AG09319 (cell line): ENCODE measurements around the gene MDFI.

Source experiments
- DNase-seq: peaks from one replicate; pipeline ENCODE4 v3.0.0-alpha.2; 2010; ENCODE audit warnings: low read depth; ENCODE audit errors: extremely low read depth
- TF ChIP-seq, protein P1 (sequence below): IDR thresholded peaks from 2 replicates; pipeline ENCODE4 v1.5.1; 2011; ENCODE audit warnings: low read depth, mild to moderate bottlenecking, inconsistent platforms, low read length, moderate library complexity

The MDFI gene

DNA sequence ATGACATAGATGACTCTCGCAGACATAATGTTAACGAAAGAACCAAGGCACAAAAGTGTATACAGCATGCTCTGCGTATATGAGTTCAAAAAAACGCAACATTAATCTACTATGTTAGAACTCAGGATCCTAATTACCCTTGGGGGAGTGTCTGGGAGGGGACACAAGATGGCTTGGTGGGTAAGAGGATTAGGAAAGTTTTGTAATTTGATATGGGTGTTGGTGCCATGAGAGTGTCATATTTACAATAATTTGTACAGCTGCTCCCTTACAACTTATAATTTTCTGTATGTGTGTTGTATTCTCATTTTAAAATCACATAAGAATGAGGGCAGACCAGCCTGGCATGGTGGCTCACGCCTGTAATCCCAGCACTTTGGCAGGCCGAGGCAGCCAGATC is 58.5 kb downstream of the MDFI start:
- TF ChIP-seq, protein P1, sequence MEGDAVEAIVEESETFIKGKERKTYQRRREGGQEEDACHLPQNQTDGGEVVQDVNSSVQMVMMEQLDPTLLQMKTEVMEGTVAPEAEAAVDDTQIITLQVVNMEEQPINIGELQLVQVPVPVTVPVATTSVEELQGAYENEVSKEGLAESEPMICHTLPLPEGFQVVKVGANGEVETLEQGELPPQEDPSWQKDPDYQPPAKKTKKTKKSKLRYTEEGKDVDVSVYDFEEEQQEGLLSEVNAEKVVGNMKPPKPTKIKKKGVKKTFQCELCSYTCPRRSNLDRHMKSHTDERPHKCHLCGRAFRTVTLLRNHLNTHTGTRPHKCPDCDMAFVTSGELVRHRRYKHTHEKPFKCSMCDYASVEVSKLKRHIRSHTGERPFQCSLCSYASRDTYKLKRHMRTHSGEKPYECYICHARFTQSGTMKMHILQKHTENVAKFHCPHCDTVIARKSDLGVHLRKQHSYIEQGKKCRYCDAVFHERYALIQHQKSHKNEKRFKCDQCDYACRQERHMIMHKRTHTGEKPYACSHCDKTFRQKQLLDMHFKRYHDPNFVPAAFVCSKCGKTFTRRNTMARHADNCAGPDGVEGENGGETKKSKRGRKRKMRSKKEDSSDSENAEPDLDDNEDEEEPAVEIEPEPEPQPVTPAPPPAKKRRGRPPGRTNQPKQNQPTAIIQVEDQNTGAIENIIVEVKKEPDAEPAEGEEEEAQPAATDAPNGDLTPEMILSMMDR: no peak
- DNase-seq: no peak

DNA sequence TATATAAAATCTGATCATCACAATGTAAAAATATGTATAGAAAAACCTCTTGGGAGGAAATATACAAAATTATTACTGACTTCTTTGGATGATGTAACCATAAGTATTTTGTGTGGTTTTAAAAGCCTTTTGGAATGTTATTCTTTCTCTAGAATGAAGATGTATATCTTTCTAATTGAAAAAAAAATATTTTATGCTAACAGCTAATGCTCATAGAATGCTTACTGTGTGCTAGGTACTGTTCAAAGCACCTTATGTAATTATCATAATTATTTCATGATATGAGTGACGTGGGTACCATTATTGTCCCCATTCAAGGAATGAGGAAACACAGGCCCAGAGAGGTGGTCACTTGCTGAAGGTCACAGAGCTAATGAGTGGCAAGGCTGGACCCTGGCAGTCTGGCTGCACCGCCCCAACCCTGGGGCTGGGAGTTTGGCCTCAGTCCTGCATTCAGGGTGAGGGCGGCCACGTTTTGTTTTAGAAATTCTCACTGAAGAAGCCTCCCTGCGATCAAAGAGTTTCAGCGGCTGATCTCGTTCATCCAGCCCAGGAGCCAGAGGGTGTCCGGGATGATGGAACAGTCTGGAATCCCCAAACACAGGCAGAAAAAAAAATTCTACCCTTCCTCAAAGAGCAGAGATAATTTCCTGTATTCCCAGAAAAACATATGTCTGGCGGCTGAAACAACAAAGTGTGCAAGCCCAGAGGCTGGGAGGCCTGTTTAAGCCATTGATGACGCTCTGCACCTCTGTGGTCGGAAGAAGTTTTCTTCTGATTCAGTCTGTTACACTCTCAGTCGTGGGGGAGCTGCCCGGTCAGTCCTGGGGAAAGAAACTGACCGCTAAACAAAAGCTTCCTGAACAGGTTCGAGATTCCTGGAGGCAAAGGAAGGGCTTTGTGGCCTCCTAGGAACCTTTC is 59.9 kb downstream of the MDFI start:
- TF ChIP-seq, protein P1: no peak

DNA sequence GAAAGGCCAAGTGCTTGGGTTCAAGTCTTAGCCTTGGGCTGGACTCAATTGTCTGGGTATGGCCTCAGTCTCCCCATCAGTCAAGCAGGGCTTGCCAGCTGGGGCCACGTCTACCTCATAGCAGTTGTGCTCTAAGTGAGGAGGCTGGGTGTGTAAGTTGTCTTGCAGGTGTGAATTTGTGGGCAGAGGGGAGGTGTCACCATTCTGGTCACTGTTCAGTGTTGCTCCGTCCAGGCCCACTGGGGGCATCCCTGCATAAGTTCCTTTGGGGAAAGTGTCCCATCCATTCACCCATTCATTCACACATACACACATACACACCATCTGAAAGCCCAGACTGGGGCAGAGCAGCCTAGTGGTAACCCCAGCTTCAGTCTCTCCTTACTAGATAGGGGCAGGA is 60.8 kb downstream of the MDFI start:
- TF ChIP-seq, protein P1: no peak
- no peak for DNase-seq

More for the DNA sequence above, 59.9 kb downstream of the MDFI start:
- peak; percentile 44 for DNase-seq

DNA sequence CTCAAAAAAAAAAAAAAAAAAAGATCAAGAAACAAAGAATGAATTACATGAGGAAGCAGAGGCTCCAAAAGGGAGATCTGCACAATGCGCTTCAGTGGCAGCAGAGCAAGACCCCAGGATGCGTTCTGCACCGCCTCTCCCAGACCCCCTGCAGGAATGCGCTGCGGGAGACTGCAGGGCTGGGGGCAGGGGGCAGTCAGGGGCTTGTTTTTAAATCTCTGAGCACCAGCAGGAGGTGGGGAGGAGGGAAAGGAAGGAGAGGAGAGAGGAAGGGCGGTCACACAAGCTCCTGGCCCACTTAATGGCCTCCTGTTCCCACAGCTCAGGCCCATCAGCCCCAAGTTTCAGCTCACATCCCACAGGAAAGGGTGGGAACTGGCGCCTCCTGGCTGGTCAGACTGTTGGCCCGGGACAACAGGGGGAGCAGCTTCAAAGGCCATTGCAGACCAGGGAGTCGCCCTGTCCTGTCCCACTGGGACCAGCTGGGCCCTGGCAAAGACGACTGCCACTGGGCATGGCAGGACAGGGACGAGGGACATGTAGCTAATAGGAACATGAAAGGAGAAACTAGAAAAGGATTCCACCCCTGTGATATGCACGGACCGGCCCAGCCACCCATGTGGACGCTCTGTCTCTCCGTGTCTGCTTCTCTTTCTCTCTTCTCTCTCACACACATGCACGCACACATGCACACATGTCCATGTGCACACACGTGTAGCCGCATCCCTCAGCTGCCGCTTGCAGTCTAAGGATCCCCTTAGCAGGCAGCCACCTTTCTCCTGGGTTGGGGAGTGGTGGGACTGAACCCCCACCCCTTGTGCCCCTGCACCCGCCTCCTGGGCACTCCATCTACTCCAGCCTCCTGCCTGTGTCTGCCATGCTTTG is 62.4 kb downstream of the MDFI start:
- TF ChIP-seq, protein P1: no peak
- no peak for DNase-seq

DNA sequence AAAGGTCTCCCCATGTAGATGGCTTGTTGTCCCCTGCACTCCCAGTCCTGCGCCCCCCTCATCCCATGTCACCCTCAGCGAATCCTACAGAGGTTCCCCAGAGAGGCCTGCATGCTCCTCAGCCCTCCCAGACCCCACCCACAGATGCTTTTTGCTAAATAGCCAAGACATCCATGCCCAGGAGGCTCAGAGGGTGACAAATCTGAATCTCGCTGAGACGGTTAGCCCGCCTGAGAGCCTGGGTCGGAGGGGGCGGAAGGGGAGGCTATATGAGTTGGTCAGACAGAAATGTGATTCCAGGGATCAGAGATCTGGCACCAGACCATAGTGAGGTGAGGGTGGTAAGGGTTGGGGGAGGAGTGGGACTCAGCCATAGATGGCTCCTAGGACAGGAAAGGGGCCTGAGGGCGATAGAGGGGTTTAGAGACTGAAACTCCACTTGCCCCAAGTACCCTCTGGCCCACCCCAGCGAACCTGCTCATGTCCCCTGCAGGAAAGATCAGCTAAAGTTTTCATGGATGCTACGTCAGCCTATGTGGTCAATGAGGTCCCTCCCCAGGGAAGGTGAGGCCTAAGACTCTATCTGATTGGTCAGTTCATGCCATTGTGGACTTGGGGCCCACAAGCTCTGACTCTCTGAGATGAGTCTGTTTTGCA is 63.9 kb downstream of the MDFI start:
- TF ChIP-seq, protein P1: no peak
- DNase-seq: no peak

DNA sequence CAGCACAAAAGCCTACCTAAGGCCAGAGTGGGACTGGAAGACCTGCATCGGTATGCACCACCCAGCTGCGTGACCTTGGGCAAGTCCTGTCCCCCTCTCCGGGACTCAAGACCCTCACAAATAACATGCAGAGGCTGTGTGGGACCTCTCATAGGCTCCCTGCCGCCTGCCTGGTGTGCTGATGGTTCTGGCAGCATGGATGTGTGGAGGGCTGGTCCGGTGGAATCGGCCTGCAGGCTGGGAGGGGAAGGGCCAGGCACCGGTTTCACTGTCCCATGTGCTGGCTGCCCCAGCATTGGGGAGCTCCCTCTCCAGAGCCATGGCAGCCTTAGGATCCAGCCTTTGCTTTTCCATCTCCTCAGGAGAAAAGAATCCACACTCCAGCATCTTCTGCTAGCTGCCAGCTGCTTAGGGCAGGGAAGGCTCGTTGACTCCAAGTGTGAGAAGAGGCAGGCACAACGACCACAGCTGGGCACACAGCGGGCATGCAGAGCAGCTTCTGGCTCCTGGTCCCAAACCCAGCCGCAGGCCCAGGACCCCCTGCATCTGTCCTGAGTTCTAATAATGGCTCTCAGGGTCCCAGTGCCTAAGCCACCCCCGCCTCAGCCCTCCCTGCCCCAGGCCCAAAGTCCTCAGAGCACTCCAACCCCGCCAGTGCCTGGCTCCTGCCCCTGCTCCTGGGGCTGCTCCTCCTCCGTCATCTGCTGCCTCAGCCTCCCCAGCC is 64.7 kb downstream of the MDFI start:
- TF ChIP-seq, protein P1: no peak
- DNase-seq: no peak
